GM12892 (cell line): ENCODE data around the gene DQX1.
"Not testable (repeated sequence)": the region's sequence is repeated elsewhere in the genome, so short reads cannot be mapped to it uniquely, and the experiment has no call there.

Experiments used
- DNase-seq: peaks from one replicate; pipeline ENCODE4 v3.0.0; 2011; ENCODE audit not compliant: insufficient read length
- FAIRE-seq: peaks from 2 replicates; lab custom pipeline; 2011; peaks lifted over from hg19 to GRCh38; lab: Jason Lieb, UNC
- POLR2A ChIP-seq: IDR thresholded peaks from 2 replicates; pipeline ENCODE4 v1.6.1; 2011; ENCODE audit warnings: low read depth, low read length, control low read depth
- POLR2AphosphoS5 ChIP-seq: IDR thresholded peaks from 2 replicates; pipeline ENCODE4 v1.6.1; 2011; ENCODE audit warnings: low read depth, low read length, control low read depth
- TAF1 ChIP-seq: IDR thresholded peaks from 2 replicates; pipeline ENCODE4 v1.6.1; 2011; ENCODE audit warnings: low read depth, mild to moderate bottlenecking, control low read depth, low read length, borderline replicate concordance

Gene DQX1

GRCh38 chr2:74562126-74562775 lies 36.2 kb upstream of the DQX1 start:
- FAIRE-seq (no peak), DNase-seq (no peak)
- TF ChIP-seq TAF1 (no peak), POLR2A (no peak), POLR2AphosphoS5 (no peak)

- not testable (repeated sequence) for DNase-seq, FAIRE-seq
Measured at GRCh38 chr2:74561022-74561421, 35.0 kb upstream of the DQX1 start.

- TF ChIP-seq POLR2AphosphoS5 = no peak
- TF ChIP-seq POLR2A = peak; percentile 12; the same call in 1 of the 2 replicates
- TF ChIP-seq TAF1 = no peak
- no peak for DNase-seq
- FAIRE-seq = no peak
Measured at GRCh38 chr2:74560591-74560990, 34.6 kb upstream of the DQX1 start.

GRCh38 chr2:74559912-74560311 lies 33.9 kb upstream of the DQX1 start:
- TF ChIP-seq POLR2AphosphoS5 (no peak), POLR2A (no peak), TAF1 (no peak)
- DNase-seq = no peak
- FAIRE-seq = no peak

- 0 out of 2 replicates have a peak, but pooled peaks have one; percentile 21 for TF ChIP-seq POLR2A
- peak; percentile 15; the same call in 1 of the 2 replicates for TF ChIP-seq POLR2AphosphoS5
- TF ChIP-seq TAF1 = no peak
- DNase-seq = no peak
- FAIRE-seq = no peak
Measured at GRCh38 chr2:74558284-74559230, 32.5 kb upstream of the DQX1 start.

- FAIRE-seq = no peak
- no peak for DNase-seq
- TF ChIP-seq POLR2A (peak; percentile 41; the same call in 1 of the 2 replicates), TAF1 (no peak)
Measured at GRCh38 chr2:74556831-74557370, 30.9 kb upstream of the DQX1 start.

GRCh38 chr2:74556159-74556558 lies 30.1 kb upstream of the DQX1 start:
- DNase-seq (no peak), FAIRE-seq (no peak)
- no peak for TF ChIP-seq TAF1
- TF ChIP-seq POLR2AphosphoS5 = no peak; the same call in 1 of the 2 replicates
- TF ChIP-seq POLR2A = no peak

- DNase-seq (no peak), FAIRE-seq (no peak)
- TF ChIP-seq POLR2A = no peak
- no peak for TF ChIP-seq TAF1
- TF ChIP-seq POLR2AphosphoS5 = no peak
Measured at GRCh38 chr2:74555610-74556103, 29.6 kb upstream of the DQX1 start.

- DNase-seq (no peak), FAIRE-seq (peak; percentile 71)
- no peak for TF ChIP-seq TAF1
Measured at GRCh38 chr2:74554820-74555531, 28.9 kb upstream of the DQX1 start.

GRCh38 chr2:74553892-74554819 lies 28.1 kb upstream of the DQX1 start, which contains the start of the genes DOK1 and LOXL3:
Gene DOK1 (plus strand): TSS chr2:74554720. CDS start chr2:74554755, 35 bp downstream.
Gene LOXL3 (minus strand): TSS chr2:74553942. CDS start chr2:74552634, 1,308 bp downstream.
- DNase-seq = peak; percentile 87
- TF ChIP-seq TAF1 (no peak), POLR2A (peak; percentile 35), POLR2AphosphoS5 (no peak)

More at GRCh38 chr2:74553892-74554819, 28.1 kb upstream of the DQX1 start, which contains the start of the genes DOK1 and LOXL3:
- peak; percentile 53 for FAIRE-seq
